Activated naive CD8-positive, alpha-beta T cell (primary cell): ENCODE data around the gene STKLD1.
"Not testable (repeated sequence)": the region's sequence is repeated elsewhere in the genome, so short reads cannot be mapped to it uniquely, and the experiment has no call there.

ENCODE experiments used
- H3K27ac Mint-ChIP-seq: one replicate; pipeline ENCODE4 v1.8.0; 2021; ENCODE audit warnings: mixed read lengths
- H3K27me3 Mint-ChIP-seq: one replicate; pipeline ENCODE4 v1.8.0; 2021; ENCODE audit warnings: mixed read lengths
- H3K36me3 Mint-ChIP-seq: one replicate; pipeline ENCODE4 v1.8.0; 2021; ENCODE audit warnings: mixed read lengths
- H3K4me1 Mint-ChIP-seq: one replicate; pipeline ENCODE4 v1.8.0; 2021; ENCODE audit warnings: low read depth, mixed read lengths
- H3K4me3 Mint-ChIP-seq: one replicate; pipeline ENCODE4 v1.8.0; 2021; ENCODE audit warnings: mild to moderate bottlenecking, mixed read lengths
- H3K9me3 Mint-ChIP-seq: one replicate; pipeline ENCODE4 v1.8.0; 2021; ENCODE audit warnings: low read depth, mixed read lengths

Gene STKLD1

DNA sequence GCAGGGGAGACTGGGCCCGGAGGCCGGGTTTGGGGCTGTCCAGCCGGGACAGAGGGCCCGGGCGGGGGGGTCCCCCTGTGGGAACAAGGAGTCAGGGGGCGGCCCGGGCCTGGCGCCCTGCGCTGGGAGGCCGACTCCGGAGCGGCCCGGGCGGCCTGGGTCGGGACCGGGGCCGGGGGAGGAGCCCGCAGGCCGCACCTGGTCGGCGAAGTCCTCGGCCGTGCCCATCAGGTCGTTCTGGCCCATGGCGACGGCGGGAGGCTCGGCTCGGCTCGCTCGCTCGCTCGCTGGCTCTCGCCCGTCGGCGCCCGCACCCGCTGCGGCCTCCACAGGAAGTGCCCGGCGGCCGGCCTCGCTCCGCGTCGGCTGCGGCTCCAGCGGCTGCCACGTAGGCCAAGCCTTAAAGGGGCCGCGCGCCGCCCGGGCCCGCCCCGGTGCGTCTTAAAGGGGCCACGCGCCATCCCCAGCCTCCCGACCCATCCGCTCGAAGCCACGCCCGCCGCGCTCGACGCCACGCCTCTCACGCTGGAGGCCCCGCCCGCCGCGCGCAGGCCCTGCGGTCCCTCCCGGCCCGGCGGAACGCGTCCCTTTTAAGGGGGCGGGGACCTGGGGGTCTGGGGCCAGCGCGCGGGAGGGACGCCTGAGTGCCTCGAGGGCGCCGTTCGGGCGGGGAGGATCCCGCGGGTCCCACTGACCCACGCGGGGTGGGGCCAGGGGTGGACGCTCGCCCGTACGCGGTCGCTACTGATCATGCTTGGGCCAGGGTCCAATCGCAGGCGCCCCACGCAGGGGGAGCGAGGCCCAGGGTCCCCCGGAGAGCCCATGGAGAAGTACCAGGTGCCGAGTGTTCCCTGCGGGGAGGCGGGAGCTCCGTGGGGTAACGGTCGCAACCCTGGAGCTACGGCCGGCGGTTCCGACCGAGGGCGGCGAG lies at the start of gene STKLD1, which contains the start of gene SURF4:
Gene STKLD1 (plus strand): TSS at position 643 of the 931 bp plus-strand sequence. CDS start 108 bp downstream, at position 751.
Gene SURF4 (minus strand): TSS at position 337 of the 931 bp plus-strand sequence. CDS start 91 bp downstream, at position 246.
- peaks cover 3% of the 10 kb centered on the region for H3K36me3 Mint-ChIP-seq
- peaks cover 32% of the 10 kb centered on the region for H3K4me1 Mint-ChIP-seq
- peak within 1 kb of the TSS; percentile 93 for H3K27ac Mint-ChIP-seq
- no peaks in the 10 kb centered on the region for H3K27me3 Mint-ChIP-seq
- peak within 1 kb of the TSS; percentile 93 for H3K4me3 Mint-ChIP-seq
- H3K9me3 Mint-ChIP-seq, result no peaks in the 10 kb centered on the region

DNA sequence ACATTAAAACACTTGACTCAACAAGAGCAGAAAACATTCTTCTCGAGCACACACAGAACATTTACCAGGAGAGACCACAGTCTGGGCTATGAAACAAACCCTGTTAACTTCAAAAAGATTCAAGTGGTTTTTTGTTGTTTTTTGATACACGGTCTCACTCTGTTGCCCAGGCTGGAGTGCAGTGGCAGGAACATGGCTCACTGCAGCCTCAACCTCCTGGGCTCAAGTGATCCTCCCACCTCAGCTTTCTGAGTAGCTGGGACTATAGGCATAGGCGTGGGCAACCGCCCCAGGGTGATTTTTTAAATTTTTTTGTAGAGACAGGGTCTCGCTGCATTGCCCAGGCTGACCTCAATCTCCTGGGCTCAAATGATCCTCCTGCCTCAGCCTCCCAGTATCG lies 49.1 kb upstream of the STKLD1 start:
- H3K27ac Mint-ChIP-seq, result not testable (repeated sequence)
- H3K4me1 Mint-ChIP-seq, result peaks cover 12% of the 10 kb centered on the region

DNA sequence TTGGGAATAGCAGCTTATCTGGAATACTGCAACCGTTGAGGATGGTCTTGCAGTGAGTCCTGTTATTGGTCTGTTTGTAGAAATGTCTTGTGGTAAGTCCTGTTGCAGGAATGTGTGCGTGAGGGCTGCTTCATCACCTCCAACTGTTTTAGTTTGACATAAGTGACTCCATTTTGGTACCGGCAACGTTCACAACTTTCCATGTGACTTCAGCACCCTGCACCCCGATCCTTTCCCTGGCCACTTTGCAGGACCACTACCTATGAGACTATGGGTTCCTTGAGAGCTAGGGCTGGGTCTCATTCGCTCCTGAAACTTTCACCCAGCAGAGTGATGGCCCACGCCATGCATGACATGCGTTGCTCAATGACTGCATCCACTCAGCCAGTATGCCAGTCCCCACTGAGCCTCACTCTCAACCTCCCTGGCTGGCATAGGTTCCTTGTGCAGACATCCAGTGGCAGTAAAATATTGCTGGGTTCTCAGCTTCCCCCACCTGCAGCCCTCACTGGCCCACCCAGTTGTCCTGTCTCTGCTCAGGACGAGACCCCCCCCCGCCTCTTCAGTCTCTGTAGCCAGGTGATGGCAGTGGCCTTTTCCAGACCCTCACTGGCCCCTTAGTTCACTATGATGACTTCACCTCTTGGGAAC lies 48.2 kb upstream of the STKLD1 start:
- peaks cover 12% of the 10 kb centered on the region for H3K4me1 Mint-ChIP-seq
- no peaks in the 10 kb centered on the region for H3K27me3 Mint-ChIP-seq
- H3K9me3 Mint-ChIP-seq, result no peaks in the 10 kb centered on the region
- peak overlapping the region; percentile 56 for H3K27ac Mint-ChIP-seq
- H3K4me3 Mint-ChIP-seq, result no peak overlapping the region
- H3K36me3 Mint-ChIP-seq, result no peaks in the 10 kb centered on the region

More for the DNA sequence above, 49.1 kb upstream of the STKLD1 start:
- H3K36me3 Mint-ChIP-seq, H3K27me3 Mint-ChIP-seq, H3K9me3 Mint-ChIP-seq, H3K4me3 Mint-ChIP-seq: not testable (repeated sequence)

DNA sequence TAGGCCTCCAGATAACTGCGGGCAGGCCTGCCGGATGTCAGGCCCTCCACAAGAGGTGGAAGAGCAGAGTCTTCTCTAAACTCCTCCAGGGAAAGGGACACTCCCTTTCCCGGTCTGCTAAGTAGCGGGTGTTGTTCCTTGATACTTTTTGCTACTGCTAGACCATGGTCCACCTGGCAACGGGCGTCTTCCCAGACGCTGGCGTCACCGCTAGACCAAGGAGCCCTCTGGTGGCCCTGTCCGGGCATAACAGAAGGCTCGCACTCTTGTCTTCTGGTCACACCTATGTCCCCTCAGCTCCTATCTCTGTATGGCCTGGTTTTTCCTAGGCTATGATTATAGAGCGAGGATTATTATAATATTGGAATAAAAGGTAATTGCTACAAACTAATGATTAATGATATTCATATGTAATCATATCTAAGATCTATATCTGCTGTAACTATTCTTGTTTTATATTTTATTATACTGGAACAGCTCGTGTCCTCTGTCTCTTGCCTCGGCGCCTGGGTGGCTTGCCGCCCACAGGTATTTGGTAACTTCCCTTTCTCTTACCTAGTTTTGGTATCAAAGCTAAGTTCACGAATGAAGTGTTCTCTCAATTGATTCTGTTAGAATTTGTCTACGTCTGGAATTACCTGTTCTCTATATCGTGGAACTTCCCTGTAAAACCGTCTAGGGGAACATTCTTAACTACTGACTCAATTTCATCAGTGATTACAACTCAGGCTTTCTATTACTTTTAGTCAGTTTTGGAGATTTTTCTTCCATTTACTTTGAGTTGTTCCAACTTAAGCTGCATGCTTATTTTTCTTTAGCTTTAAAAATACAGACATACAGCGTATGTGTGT lies 46.6 kb upstream of the STKLD1 start:
- H3K4me1 Mint-ChIP-seq, result peaks cover 19% of the 10 kb centered on the region
- peak overlapping the region; percentile 38 for H3K27ac Mint-ChIP-seq
- not testable (repeated sequence) for H3K36me3 Mint-ChIP-seq

DNA sequence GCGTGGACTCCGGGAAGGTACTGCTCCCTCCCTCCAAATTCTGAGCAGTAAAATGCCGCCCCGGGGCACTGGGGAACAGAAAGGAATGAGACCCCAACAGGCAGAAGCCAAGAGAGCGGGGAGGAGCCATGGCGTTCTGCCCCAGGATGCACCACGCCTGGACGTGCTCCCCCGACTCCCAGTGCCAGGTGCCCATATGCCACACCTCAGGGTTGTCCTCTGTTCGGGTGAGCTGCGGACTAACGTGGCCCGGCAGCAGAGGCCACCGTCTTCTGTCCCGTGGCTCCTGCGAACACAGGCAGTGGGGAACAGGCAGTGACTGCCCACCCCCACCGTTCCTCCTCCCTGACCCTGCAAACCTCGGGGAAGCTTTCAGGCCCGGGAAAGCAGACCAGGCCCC lies 44.9 kb upstream of the STKLD1 start:
- no peak overlapping the region for H3K4me3 Mint-ChIP-seq
- no peaks in the 10 kb centered on the region for H3K36me3 Mint-ChIP-seq
- no peak overlapping the region for H3K27ac Mint-ChIP-seq
- H3K9me3 Mint-ChIP-seq, result no peaks in the 10 kb centered on the region
- H3K4me1 Mint-ChIP-seq, result peaks cover 22% of the 10 kb centered on the region
- H3K27me3 Mint-ChIP-seq, result no peaks in the 10 kb centered on the region

More for the DNA sequence above, 46.6 kb upstream of the STKLD1 start:
- H3K9me3 Mint-ChIP-seq, H3K27me3 Mint-ChIP-seq, H3K4me3 Mint-ChIP-seq: not testable (repeated sequence)

DNA sequence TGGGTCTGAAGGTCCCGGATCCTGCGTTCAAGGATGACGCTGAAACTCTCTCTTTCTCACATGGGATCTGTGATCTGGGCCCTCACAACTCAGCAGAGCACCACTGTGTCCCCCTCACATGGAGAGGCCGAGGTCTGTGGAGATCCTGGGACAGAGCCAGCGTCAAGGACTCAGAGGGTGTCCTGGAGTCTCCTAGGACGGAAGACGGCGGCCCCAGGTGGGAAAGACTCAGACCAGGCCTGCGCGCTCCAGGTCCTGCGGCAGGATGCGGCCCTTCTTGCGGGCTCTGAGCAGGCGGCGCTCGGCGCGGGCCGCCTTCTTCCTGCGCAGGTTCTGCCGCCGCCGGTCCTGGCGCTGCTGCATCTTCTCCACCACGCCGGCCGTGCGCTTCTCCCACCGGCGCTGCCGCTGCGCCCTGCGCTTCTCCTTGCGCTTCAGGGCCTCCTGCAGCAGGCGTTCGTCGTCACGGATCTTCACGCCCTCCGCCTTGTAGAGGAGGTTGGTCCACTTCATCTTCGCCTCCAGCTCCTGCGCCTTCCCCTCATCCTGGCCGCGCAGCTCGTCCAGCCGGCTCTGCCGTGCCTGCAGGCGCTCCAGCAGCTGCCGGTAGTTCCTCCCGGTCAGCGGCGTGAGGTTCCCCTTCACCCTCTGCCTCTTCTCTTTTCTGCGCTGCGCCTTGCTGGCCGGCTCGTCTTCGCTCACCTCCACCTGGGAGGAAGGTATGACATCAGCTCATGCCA lies 44.4 kb upstream of the STKLD1 start:
- Mint-ChIP-seq H3K27ac (no peak overlapping the region), H3K4me1 (peaks cover 24% of the 10 kb centered on the region), H3K9me3 (no peaks in the 10 kb centered on the region), H3K4me3 (no peak overlapping the region), H3K36me3 (no peaks in the 10 kb centered on the region), H3K27me3 (no peaks in the 10 kb centered on the region)

DNA sequence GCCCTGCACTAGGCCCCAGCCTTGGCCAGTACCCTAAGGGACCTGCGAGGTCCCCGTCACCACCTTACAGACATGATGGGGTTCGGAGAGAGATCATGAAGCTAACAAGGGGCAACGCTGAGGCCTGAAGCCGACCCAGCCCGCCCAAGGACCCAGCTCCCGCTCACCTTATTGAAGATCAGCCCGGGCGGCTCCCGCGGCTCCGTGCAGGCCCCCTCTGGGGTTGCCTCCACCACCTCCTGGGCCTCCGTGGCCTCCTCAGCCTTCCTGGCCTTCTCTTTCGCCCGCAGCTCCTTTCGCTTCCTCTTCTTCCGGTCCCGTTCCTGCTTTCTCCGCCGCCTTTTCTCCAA lies 43.8 kb upstream of the STKLD1 start:
- Mint-ChIP-seq H3K9me3 (no peaks in the 10 kb centered on the region), H3K4me1 (peaks cover 24% of the 10 kb centered on the region), H3K36me3 (no peaks in the 10 kb centered on the region), H3K4me3 (no peak overlapping the region), H3K27ac (no peak overlapping the region), H3K27me3 (no peaks in the 10 kb centered on the region)

DNA sequence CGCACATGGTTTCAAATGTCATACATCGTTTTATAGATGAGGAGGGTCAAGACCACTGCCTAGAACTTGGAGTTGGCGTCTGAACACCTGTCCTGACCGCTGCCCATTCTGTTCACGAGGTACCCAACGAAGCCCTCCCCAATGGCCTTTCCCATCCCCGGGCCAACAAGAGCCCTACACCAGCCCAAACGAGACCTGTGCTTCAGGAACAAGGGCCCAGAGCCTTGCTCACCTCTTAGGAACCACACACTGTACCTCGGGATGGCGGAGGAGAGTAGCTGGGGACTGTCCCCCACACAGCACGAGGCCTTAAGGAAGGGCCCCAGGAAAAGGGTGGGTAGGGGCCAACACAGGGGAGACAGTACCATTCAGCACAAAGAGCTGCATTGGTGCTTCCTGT lies 43.2 kb upstream of the STKLD1 start:
- peaks cover 26% of the 10 kb centered on the region for H3K4me1 Mint-ChIP-seq
- H3K36me3 Mint-ChIP-seq, result no peaks in the 10 kb centered on the region
- no peaks in the 10 kb centered on the region for H3K9me3 Mint-ChIP-seq
- H3K4me3 Mint-ChIP-seq, result peak overlapping the region; percentile 53
- H3K27ac Mint-ChIP-seq, result no peak overlapping the region
- H3K27me3 Mint-ChIP-seq, result no peaks in the 10 kb centered on the region

DNA sequence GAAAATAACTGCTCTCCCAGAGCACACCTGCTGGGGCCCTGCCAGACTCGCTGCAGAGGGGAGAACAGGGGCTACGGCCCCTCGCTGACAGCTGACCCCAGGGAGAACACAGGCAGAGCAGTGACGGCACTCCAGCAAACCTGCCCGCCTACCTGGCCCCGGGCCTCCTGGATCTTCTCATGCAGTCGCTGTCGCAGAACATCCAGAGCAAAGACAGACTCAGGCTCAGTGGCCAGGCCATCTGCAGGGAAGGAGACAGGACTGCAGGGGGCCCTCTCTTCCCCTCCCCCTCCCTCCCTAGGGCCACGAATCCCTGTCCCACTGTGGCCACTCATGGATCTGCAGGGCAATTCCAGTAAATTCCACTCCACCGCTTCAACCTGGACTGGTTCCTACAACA lies 42.6 kb upstream of the STKLD1 start:
- peak overlapping the region; percentile 54 for H3K27ac Mint-ChIP-seq
- H3K27me3 Mint-ChIP-seq, result no peaks in the 10 kb centered on the region
- H3K36me3 Mint-ChIP-seq, result no peaks in the 10 kb centered on the region
- peak overlapping the region; percentile 95 for H3K4me3 Mint-ChIP-seq
- peaks cover 26% of the 10 kb centered on the region for H3K4me1 Mint-ChIP-seq
- H3K9me3 Mint-ChIP-seq, result no peaks in the 10 kb centered on the region

DNA sequence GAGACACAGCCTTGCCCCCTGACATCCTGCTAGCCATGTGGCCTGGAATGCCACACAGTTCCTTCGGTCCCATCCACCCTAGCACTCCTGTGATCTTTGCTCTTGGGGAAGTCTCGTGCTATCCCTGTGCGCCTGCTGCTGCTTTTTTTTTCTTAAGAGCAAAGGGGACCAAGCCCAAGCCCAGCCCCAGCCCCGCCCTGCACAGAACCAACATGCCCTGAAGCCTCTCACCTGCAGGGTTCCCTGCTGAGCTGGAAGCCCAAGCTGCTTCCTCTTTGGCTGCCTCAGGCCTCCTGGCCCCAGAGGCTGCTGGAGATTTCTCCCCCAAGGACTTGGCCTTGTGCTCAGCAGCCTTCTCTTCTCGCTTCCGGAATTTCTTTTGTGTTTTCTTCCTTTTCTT lies 42.0 kb upstream of the STKLD1 start:
- H3K27ac Mint-ChIP-seq, result peak overlapping the region; percentile 54
- peaks cover 22% of the 10 kb centered on the region for H3K4me1 Mint-ChIP-seq
- no peaks in the 10 kb centered on the region for H3K27me3 Mint-ChIP-seq
- H3K4me3 Mint-ChIP-seq, result peak overlapping the region; percentile 95
- peaks cover 2% of the 10 kb centered on the region for H3K36me3 Mint-ChIP-seq
- H3K9me3 Mint-ChIP-seq, result no peaks in the 10 kb centered on the region

DNA sequence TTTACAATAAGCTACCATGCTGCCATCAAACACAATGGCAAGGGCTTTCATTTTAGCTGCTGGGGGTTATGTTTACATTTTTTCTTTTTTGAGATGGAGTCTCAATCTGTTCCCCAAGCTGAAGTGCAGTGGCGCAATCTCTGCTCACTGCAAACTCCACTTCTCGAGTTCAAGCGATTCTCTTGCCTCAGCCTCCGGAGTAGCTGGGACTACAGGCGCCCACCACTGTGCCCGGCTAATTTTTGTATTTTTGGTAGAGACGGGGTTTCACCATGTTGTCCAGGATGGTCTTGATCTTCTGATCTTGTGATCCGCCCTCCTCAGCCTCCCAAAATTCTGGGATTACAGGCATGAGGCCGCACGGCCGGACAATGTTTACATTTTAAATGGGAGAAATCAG lies 41.3 kb upstream of the STKLD1 start:
- H3K4me1 Mint-ChIP-seq, result peaks cover 27% of the 10 kb centered on the region
- H3K9me3 Mint-ChIP-seq, H3K36me3 Mint-ChIP-seq, H3K27me3 Mint-ChIP-seq: not testable (repeated sequence)
- H3K27ac Mint-ChIP-seq, result peak overlapping the region; percentile 50
- H3K4me3 Mint-ChIP-seq, result peak overlapping the region; percentile 95

DNA sequence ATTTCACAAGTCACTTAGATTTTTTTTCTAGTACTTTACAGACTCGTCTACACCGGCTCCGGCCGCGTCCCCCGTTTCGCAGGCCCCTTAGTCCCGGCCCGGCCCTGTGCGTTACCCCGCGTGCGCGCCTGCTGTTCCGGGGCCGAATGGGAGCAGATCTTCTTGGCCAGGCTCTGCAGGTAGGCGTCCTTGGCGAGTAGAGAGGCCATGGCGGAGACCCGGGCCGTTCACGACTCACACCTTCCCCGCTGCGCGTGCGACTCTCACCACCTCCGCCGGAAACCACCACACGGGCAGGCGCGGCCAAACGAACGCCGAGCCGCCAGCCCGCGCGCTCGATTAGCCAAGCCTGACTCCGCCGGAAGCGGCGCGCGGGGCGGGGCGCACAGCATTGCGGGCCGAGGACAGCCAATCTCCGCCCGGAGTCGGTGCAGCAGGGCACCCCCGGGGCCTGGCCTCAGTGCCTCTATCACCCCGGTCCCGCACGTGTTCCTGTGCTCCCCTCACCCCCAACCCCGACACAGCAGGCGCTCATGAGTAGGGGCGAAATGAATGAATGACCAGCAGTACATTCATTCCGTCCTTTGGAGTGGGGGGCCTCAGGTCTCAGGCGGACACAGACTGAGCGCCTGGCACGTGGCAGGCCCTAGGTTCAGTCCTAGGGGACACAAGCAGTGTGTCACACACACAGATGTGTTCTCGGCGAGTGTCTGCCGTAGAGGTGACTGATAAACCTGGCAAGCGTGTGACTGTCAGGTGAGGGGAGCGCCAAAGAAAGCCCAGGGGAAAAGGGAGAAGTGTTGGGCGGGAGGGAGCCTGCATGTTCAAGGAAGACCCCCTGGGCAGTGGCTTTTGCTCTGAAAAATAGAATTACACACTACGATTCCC lies 40.0 kb upstream of the STKLD1 start, which contains the start of gene SURF6:
Gene SURF6 (minus strand): TSS at position 265 of the 888 bp plus-strand sequence. CDS start 56 bp downstream, at position 209.
- H3K27ac Mint-ChIP-seq, result peak within 1 kb of the TSS; percentile 93

DNA sequence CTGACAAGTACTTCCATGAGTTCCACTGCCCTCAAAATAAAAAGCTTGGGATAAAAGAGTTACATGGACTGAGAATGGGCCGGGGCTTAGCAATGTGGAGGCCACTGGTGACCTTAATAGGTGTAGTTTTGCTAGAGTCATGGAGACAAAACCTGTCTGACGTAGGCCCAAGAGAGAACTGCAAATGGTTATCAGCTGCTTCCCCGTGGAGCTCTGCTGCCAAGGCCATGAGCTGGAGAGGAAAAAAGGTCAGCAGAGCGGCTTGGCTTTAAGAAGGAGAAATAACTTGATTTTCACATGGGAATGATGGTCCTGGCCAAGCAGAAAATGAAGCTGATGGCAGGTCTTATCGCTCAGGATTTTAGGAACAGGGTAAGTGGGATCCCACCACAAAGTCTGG lies 36.5 kb upstream of the STKLD1 start:
- Mint-ChIP-seq H3K4me1 (peaks cover 31% of the 10 kb centered on the region), H3K4me3 (no peak overlapping the region), H3K9me3 (no peaks in the 10 kb centered on the region), H3K36me3 (peaks cover 7% of the 10 kb centered on the region), H3K27me3 (no peaks in the 10 kb centered on the region), H3K27ac (peak overlapping the region; percentile 83)

More for the DNA sequence above, 40.0 kb upstream of the STKLD1 start, which contains the start of gene SURF6:
- Mint-ChIP-seq H3K36me3 (peaks cover 7% of the 10 kb centered on the region), H3K4me1 (peaks cover 37% of the 10 kb centered on the region), H3K4me3 (peak within 1 kb of the TSS; percentile 95), H3K9me3 (no peaks in the 10 kb centered on the region), H3K27me3 (no peaks in the 10 kb centered on the region)
